Measurements from ENCODE around the gene MITD1. TPM values are rescaled to one million over a fixed set of nuclear protein-coding genes. Genes with fewer than 3 reads are reported as not detected.

Gene MITD1
- total and polyA plus RNA-seq, 2 of the 13 experiments (the other 11 are each of a cell fraction or from before 2014, with no cell fraction given) = 17.8 to 43.7 TPM

- TF ChIP-seq ZFP36 (IDR thresholded peaks at IDR 0.05; ENCODE audit: borderline replicate concordance, low read depth, low read length, partially characterized antibody) (no peak), CSRNP2 (CRISPR knock-in tag; conservative IDR thresholded peaks at IDR 0.05; ENCODE audit: low read depth) (no peak), SAFB2 (CRISPR knock-in tag; IDR thresholded peaks at IDR 0.05; ENCODE audit: borderline replicate concordance, low read depth) (peak; percentile 94), HNF4G (IDR thresholded peaks at IDR 0.05; ENCODE audit: borderline replicate concordance, low read depth, low read length) (no peak), HNF4G (CRISPR knock-in tag; IDR thresholded peaks at IDR 0.05; ENCODE audit: borderline replicate concordance, low read depth) (peak; percentile 79), ZNF850 (CRISPR knock-in tag; conservative IDR thresholded peaks at IDR 0.05) (no peak), TBP (CRISPR knock-in tag; IDR thresholded peaks at IDR 0.05) (peak; percentile 62; the same call in 1 of the 2 replicates), NFKBIZ (CRISPR knock-in tag; IDR thresholded peaks at IDR 0.05) (peak; percentile 95), IKZF5 (CRISPR knock-in tag; IDR thresholded peaks at IDR 0.05) (peak; percentile 97), ZNF615 (CRISPR knock-in tag; IDR thresholded peaks at IDR 0.05; ENCODE audit: borderline replicate concordance) (peak; percentile 97; the same call in 1 of the 2 replicates), PRDM4 (CRISPR knock-in tag; IDR thresholded peaks at IDR 0.05; ENCODE audit: borderline replicate concordance) (no peak), CHD4 (IDR thresholded peaks at IDR 0.05; ENCODE audit: borderline replicate concordance, low read length) (no peak), CTCF (CRISPR knock-in tag; IDR thresholded peaks at IDR 0.05) (peak; percentile 54), ZBTB43 (CRISPR knock-in tag; conservative IDR thresholded peaks at IDR 0.05) (peak; percentile 95), ZNF761 (CRISPR knock-in tag; conservative IDR thresholded peaks at IDR 0.05) (peak; percentile 96), DR1 (CRISPR knock-in tag; IDR thresholded peaks at IDR 0.05) (peak; percentile 95), HMG20A (CRISPR knock-in tag; IDR thresholded peaks at IDR 0.05; ENCODE audit: borderline replicate concordance) (peak; percentile 60; the same call in 1 of the 2 replicates), HNRNPL (IDR thresholded peaks at IDR 0.05; ENCODE audit: low read depth, low read length) (0 out of 2 replicates have a peak, but pooled peaks have one; percentile 54), ATF5 (CRISPR knock-in tag; IDR thresholded peaks at IDR 0.05; ENCODE audit: low read depth) (peak; percentile 95)
Observed at GRCh38 chr2:99154643-99155536, 26.0 kb downstream of the MITD1 start, which contains the start of the genes LIPT1 and TSGA10 (continued).

All from HepG2 (cell line).